ENCODE results near the gene VCAM1.
"Not testable (repeated sequence)": the region's sequence is repeated elsewhere in the genome, so short reads cannot be mapped to it uniquely, and the experiment has no call there.

VCAM1 gene

DNA sequence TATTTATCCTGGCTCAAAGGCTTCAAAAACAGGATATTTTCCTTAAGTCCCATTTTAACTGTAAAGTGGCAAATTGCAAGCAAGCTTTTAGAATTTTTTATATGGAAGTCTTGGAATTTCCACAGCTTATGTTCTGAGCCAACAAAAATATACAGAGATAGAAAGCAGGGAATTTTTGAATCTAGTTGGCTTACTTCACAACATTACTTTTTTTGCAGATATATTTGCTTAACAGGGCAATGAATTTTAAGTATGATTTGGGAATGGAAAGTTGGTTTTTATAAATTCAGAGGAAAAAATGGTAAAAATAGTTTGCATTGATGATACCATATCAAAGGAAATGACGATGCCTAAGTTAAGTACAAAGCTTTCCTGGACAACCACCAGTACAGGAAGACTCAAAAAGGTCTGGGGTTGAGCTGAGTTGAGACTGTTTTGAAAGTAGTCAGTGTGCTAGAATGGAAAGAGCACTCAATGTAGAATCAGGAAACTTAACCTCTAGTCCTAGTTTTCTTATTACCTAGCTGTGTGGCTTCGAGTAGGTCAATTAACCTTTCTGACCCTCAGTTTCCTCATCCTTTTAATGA lies 11.0 kb upstream of the VCAM1 start:
- Histone ChIP-seq H3K27me3 (ENCODE audit: control insufficient read depth, insufficient read depth, low read length) (no peaks in the 10 kb centered on the region), H3K9me3 (ENCODE audit: control insufficient read depth, low read depth, low read length) (no peaks in the 10 kb centered on the region), H3K4me1 (ENCODE audit: control insufficient read depth, low read depth, low read length) (no peaks in the 10 kb centered on the region), H3K9ac (ENCODE audit: low read length) (no peak overlapping the region), H3K4me3 (ENCODE audit: low read length) (no peak overlapping the region), H3K27ac (ENCODE audit: low read length) (no peak overlapping the region), H3K36me3 (ENCODE audit: control insufficient read depth, low read depth, low read length) (no peaks in the 10 kb centered on the region)

DNA sequence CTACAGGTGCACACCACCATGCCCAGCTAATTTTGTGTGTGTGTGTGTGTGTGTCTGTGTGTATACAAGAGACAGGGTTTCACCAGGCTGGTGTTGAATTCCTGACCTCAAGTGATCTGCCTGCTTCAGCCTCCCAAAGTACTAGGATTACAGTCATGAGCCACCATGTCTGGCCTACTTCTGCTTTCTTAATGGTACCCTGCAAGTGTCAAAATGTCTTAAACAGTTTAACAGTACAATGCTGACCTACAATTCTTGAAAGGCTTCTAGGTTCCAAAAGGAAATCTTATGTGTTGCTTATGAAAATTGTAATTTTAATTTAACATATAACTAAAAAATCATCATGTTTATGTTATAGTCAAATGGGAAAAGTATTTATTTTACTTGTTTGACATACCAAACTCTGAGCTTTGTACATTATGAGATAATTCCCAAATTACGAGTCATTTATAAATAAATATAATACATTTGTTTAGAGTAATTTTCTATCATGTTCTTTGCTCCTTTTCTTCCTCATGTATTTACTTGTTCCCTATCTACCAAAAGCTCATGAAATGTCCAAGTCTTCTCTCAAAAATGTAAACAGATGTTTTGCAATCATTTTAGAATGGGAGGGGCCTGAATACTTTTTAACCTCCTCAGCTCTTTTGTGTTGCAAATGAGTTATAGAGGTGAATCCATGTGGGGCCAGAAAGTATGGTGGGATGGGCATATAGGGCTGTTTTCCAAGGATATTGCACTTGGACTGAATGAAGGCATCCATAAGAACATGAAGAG lies 8.4 kb upstream of the VCAM1 start:
- Histone ChIP-seq H3K4me3 (ENCODE audit: low read length) (no peak overlapping the region), H3K4me1 (ENCODE audit: control insufficient read depth, low read depth, low read length) (no peaks in the 10 kb centered on the region), H3K36me3 (ENCODE audit: control insufficient read depth, low read depth, low read length) (no peaks in the 10 kb centered on the region), H3K9ac (ENCODE audit: low read length) (no peak overlapping the region), H3K27me3 (ENCODE audit: control insufficient read depth, insufficient read depth, low read length) (no peaks in the 10 kb centered on the region), H3K27ac (ENCODE audit: low read length) (no peak overlapping the region), H3K9me3 (ENCODE audit: control insufficient read depth, low read depth, low read length) (no peaks in the 10 kb centered on the region)

DNA sequence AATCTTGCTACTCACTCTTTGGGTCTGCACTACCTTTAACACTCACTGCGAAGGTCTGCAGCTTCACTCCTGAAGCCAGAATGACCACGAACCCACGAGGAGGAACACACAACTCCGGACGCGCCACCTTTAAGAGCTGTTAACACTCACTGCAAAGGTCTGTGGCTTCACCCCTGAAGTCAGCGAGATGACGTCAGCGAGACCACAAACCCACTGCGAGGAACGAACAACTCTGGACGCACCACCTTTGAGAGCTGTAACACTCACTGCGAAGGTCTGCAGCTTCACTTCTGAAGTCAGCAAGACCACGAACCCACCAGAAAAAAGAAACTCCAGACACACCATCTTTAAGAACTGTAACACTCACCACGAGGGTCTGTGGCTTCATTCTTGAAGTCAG lies 6.5 kb upstream of the VCAM1 start:
- H3K27ac ChIP-seq (ENCODE audit: low read length); H3K4me3 ChIP-seq (ENCODE audit: low read length): not testable (repeated sequence)

DNA sequence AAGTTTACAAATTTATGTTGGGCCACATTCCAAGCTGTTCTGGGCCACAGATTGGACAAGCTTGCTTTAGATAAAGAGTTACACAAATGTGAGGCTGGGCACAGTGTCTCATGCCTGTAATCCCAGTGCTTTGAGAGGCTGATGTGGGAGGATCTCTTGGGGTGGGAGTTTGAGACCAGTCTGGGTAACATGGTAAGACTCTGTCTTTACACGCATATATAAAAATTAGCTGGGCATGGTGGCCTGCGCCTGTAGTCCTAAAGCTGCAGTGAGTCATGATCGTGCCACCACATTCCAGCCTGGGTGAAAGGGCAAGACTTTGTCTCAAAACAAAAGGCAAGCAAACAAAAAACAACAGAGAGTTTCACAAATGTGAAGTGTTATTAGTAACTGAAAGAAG lies 5.9 kb upstream of the VCAM1 start:
- Histone ChIP-seq H3K9ac (ENCODE audit: low read length) (no peak overlapping the region), H3K27ac (ENCODE audit: low read length) (no peak overlapping the region), H3K4me1 (ENCODE audit: control insufficient read depth, low read depth, low read length) (no peaks in the 10 kb centered on the region), H3K36me3 (ENCODE audit: control insufficient read depth, low read depth, low read length) (no peaks in the 10 kb centered on the region), H3K4me3 (ENCODE audit: low read length) (no peak overlapping the region), H3K9me3 (ENCODE audit: control insufficient read depth, low read depth, low read length) (no peaks in the 10 kb centered on the region), H3K27me3 (ENCODE audit: control insufficient read depth, insufficient read depth, low read length) (no peaks in the 10 kb centered on the region)

More for the DNA sequence above, 6.5 kb upstream of the VCAM1 start:
- not testable (repeated sequence) for H3K9me3 ChIP-seq (ENCODE audit: control insufficient read depth, low read depth, low read length); H3K36me3 ChIP-seq (ENCODE audit: control insufficient read depth, low read depth, low read length); H3K9ac ChIP-seq (ENCODE audit: low read length); H3K4me1 ChIP-seq (ENCODE audit: control insufficient read depth, low read depth, low read length); H3K27me3 ChIP-seq (ENCODE audit: control insufficient read depth, insufficient read depth, low read length)

DNA sequence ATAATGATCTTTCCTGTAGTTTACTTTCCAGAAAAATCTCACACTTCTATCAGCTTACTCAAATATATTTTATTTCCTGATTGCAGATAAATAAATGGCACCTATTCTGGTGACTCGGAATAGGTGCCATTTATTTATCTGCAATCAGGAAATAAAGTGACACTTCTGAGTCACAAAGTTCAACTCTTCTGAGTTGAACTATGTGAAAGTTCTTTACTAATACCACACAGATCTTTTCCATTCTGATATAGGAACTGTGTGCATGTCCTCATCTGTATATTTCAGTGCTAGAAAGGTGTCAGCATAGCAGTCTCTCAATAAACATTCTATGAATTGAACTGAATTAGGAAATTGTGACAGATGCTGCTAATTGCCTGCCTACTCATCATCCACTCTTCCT lies 4.9 kb upstream of the VCAM1 start:
- Histone ChIP-seq H3K4me3 (ENCODE audit: low read length) (no peak overlapping the region), H3K36me3 (ENCODE audit: control insufficient read depth, low read depth, low read length) (no peaks in the 10 kb centered on the region), H3K9ac (ENCODE audit: low read length) (no peak overlapping the region), H3K27ac (ENCODE audit: low read length) (no peak overlapping the region), H3K9me3 (ENCODE audit: control insufficient read depth, low read depth, low read length) (no peaks in the 10 kb centered on the region), H3K27me3 (ENCODE audit: control insufficient read depth, insufficient read depth, low read length) (no peaks in the 10 kb centered on the region), H3K4me1 (ENCODE audit: control insufficient read depth, low read depth, low read length) (peaks cover 3% of the 10 kb centered on the region)

DNA sequence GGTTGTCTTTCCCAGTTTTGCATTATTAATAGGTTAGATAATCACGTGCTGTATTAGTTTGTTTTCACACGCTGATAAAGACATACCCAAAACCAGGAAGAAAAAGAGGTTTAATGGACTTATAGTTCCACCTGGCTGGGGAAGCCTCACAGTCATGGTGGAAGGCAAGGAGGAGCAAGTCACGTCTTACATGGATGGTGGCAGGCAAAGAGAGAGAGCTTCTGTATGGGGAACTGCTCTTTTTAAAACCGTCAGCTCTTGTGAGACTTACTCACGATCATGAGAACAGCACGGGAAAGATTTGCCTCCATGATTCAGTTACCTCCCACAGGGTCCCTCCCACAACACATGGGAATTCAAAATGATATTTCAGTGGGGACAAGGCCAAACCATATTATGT lies 2.3 kb upstream of the VCAM1 start:
- H3K36me3 ChIP-seq (ENCODE audit: control insufficient read depth, low read depth, low read length), result no peaks in the 10 kb centered on the region
- no peaks in the 10 kb centered on the region for H3K9me3 ChIP-seq (ENCODE audit: control insufficient read depth, low read depth, low read length)
- no peaks in the 10 kb centered on the region for H3K27me3 ChIP-seq (ENCODE audit: control insufficient read depth, insufficient read depth, low read length)
- H3K9ac ChIP-seq (ENCODE audit: low read length), result no peak overlapping the region
- no peak overlapping the region for H3K4me3 ChIP-seq (ENCODE audit: low read length)
- H3K27ac ChIP-seq (ENCODE audit: low read length), result no peak overlapping the region
- H3K4me1 ChIP-seq (ENCODE audit: control insufficient read depth, low read depth, low read length), result peaks cover 9% of the 10 kb centered on the region

DNA sequence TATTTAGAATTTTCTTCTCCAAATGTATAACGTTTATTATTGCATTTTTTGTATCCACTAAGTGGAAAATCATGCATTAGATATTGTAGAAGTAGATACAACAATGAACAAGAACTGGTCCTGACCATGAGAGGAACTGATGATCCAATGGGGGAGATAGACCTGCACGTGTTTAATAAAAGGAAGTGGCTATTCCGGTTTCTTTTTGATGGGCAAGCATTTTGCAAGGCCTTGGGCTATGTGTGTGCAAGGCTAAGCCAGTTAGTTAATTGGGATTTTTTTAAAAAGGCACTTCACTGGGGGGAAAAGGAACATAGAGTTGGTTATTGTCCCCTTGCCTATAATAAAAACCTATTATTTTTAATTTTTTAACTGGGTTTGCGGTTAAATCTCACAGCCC lies 961 bp upstream of the VCAM1 start:
- H3K4me3 ChIP-seq (ENCODE audit: low read length), result no peak overlapping the region
- H3K9ac ChIP-seq (ENCODE audit: low read length), result no peak overlapping the region
- H3K27ac ChIP-seq (ENCODE audit: low read length), result no peak overlapping the region
- H3K4me1 ChIP-seq (ENCODE audit: control insufficient read depth, low read depth, low read length), result peaks cover 9% of the 10 kb centered on the region
- H3K36me3 ChIP-seq (ENCODE audit: control insufficient read depth, low read depth, low read length), result no peaks in the 10 kb centered on the region
- no peaks in the 10 kb centered on the region for H3K9me3 ChIP-seq (ENCODE audit: control insufficient read depth, low read depth, low read length)
- no peaks in the 10 kb centered on the region for H3K27me3 ChIP-seq (ENCODE audit: control insufficient read depth, insufficient read depth, low read length)

DNA sequence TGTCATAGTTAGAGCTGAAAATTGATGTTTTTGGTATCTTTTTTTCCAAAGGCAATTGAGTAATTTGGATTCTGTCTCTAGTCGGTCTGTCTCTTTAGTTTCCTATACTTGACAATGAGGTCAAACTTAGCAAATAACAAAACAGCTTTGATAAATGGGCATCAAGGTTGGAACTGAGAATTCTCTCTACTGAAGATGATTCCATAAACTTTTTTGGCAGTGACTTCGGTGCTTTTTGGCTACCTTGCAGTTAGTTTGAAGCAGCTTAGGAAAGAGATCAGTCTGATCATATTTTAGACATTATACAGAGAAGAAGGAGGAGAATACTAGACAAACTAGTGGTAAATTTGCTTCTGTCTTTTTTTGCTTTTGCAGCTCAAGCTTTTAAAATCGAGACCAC lies 559 bp downstream of the VCAM1 start:
- H3K36me3 ChIP-seq (ENCODE audit: control insufficient read depth, low read depth, low read length), result no peaks in the 10 kb centered on the region
- H3K27me3 ChIP-seq (ENCODE audit: control insufficient read depth, insufficient read depth, low read length), result no peaks in the 10 kb centered on the region
- peaks cover 9% of the 10 kb centered on the region for H3K4me1 ChIP-seq (ENCODE audit: control insufficient read depth, low read depth, low read length)
- no peaks in the 10 kb centered on the region for H3K9me3 ChIP-seq (ENCODE audit: control insufficient read depth, low read depth, low read length)
- peak overlapping the region; percentile 5 for H3K4me3 ChIP-seq (ENCODE audit: low read length)
- no peak overlapping the region for H3K27ac ChIP-seq (ENCODE audit: low read length)
- no peak overlapping the region for H3K9ac ChIP-seq (ENCODE audit: low read length)

DNA sequence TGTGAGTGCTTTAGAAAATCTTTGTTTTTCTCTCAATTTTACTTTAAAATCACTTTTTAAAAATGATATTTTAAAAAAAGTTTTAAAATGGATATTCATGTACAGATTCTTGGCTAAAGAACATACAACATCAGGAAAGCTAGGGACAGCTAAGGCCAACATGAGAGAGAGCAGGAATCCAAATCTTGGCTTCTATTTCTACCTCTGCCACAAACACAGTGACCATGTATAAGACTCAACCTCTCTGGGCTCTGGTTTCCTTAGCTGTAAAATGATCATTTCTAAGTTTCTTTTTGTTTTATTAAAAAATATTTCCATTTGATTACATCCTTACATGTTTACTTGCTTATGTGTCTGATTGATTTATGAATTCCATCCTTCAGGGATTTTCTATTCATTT lies 1.2 kb downstream of the VCAM1 start:
- Histone ChIP-seq H3K4me3 (ENCODE audit: low read length) (no peak overlapping the region), H3K36me3 (ENCODE audit: control insufficient read depth, low read depth, low read length) (no peaks in the 10 kb centered on the region), H3K27me3 (ENCODE audit: control insufficient read depth, insufficient read depth, low read length) (no peaks in the 10 kb centered on the region), H3K9ac (ENCODE audit: low read length) (no peak overlapping the region), H3K27ac (ENCODE audit: low read length) (no peak overlapping the region), H3K9me3 (ENCODE audit: control insufficient read depth, low read depth, low read length) (no peaks in the 10 kb centered on the region), H3K4me1 (ENCODE audit: control insufficient read depth, low read depth, low read length) (peaks cover 9% of the 10 kb centered on the region)

DNA sequence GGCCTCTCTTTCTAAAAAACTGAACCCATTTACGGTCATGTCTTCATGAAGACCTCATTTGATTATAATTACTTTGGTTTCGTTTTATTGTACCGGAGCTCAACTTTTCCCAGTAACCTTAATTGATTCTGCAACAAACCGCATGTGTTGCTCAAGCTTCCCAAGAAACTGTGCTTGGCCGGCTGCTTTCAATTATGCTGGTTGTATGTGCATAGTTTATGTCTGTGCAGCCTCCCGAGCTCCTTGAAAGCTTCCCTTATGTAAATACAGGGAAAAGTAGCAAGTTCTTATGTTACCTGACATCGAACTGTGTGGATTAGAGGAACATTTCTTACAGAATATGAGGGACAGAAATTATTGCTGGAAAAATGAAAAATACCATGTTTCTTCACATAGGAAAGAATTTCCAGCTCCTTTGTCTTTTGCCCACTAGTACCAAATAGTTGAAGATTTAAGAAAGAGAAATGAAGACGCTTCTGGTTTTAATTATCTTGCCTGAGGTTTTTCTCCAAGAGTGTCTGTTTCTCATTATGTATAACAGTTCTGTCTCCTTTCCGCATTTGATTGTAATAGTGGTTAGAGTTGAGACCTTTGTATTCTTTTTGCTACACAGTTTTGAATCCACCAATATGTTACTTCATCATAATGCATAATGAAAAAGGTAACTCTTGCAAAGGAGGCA lies 2.1 kb downstream of the VCAM1 start:
- H3K36me3 ChIP-seq (ENCODE audit: control insufficient read depth, low read depth, low read length), result no peaks in the 10 kb centered on the region
- H3K4me3 ChIP-seq (ENCODE audit: low read length), result no peak overlapping the region
- H3K27ac ChIP-seq (ENCODE audit: low read length), result no peak overlapping the region
- no peaks in the 10 kb centered on the region for H3K27me3 ChIP-seq (ENCODE audit: control insufficient read depth, insufficient read depth, low read length)
- H3K4me1 ChIP-seq (ENCODE audit: control insufficient read depth, low read depth, low read length), result peaks cover 9% of the 10 kb centered on the region
- no peaks in the 10 kb centered on the region for H3K9me3 ChIP-seq (ENCODE audit: control insufficient read depth, low read depth, low read length)
- no peak overlapping the region for H3K9ac ChIP-seq (ENCODE audit: low read length)

DNA sequence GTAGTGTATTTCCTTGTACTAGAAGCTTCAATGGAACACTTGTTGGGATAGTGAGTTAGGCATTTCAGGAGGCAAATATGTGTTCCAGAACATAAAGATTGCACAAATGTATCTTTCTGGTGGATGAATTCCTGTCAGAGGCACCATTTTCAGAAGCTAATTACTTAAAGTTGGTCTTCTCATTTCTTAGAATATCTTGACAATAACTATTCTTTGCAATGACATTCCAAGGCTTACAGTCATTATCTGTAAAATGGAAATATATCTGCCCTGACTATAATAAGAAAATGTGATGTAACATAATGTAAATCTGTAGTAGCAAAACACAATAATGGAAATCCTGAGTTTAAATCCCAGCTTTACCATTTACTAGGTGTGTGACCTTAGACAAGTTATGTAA lies 2.7 kb downstream of the VCAM1 start:
- H3K27me3 ChIP-seq (ENCODE audit: control insufficient read depth, insufficient read depth, low read length), result no peaks in the 10 kb centered on the region
- no peak overlapping the region for H3K27ac ChIP-seq (ENCODE audit: low read length)
- H3K9me3 ChIP-seq (ENCODE audit: control insufficient read depth, low read depth, low read length), result no peaks in the 10 kb centered on the region
- peaks cover 9% of the 10 kb centered on the region for H3K4me1 ChIP-seq (ENCODE audit: control insufficient read depth, low read depth, low read length)
- H3K9ac ChIP-seq (ENCODE audit: low read length), result no peak overlapping the region
- H3K36me3 ChIP-seq (ENCODE audit: control insufficient read depth, low read depth, low read length), result no peaks in the 10 kb centered on the region
- H3K4me3 ChIP-seq (ENCODE audit: low read length), result no peak overlapping the region

DNA sequence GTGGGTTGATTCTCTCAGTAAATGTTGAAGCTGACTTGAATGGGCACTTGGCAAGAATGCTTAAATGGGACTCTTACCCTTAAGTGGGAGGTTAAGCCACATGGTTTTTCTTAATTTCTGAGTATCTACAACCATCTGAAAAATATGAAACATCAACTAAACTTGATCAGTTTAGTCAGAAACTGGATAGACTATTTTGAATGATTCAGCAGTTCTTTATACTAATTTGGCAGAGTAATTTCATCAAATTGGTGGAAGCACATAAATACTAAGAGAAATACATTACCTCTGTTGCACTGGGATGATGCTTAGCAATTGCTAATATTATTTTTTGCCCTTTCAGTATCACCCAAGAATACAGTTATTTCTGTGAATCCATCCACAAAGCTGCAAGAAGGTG lies 4.7 kb downstream of the VCAM1 start:
- no peak overlapping the region for H3K27ac ChIP-seq (ENCODE audit: low read length)
- no peaks in the 10 kb centered on the region for H3K27me3 ChIP-seq (ENCODE audit: control insufficient read depth, insufficient read depth, low read length)
- H3K4me1 ChIP-seq (ENCODE audit: control insufficient read depth, low read depth, low read length), result peaks cover 7% of the 10 kb centered on the region
- no peaks in the 10 kb centered on the region for H3K9me3 ChIP-seq (ENCODE audit: control insufficient read depth, low read depth, low read length)
- H3K9ac ChIP-seq (ENCODE audit: low read length), result no peak overlapping the region
- H3K36me3 ChIP-seq (ENCODE audit: control insufficient read depth, low read depth, low read length), result no peaks in the 10 kb centered on the region
- no peak overlapping the region for H3K4me3 ChIP-seq (ENCODE audit: low read length)

Data from iPS-18a (cell line).